Muscle layer of colon (tissue), 2 donors: ENCODE results near the gene RGSL1.
"Not testable (repeated sequence)": the region's sequence is repeated elsewhere in the genome, so short reads cannot be mapped to it uniquely, and the experiment has no call there.

Experiments used
- H3K27ac ChIP-seq: one replicate; pipeline ENCODE4 v1.7.0; 2013; ENCODE audit warnings: low read depth, mild to moderate bottlenecking, low read length, moderate library complexity
- H3K27me3 ChIP-seq, 2 donors: one replicate each; pipeline ENCODE4 v1.7.0; 2013; ENCODE audit warnings: low read length in 2 of 2, mild to moderate bottlenecking in 2 of 2; ENCODE audit not compliant: insufficient read depth in 2 of 2, control insufficient read depth in 1 of 2
- H3K36me3 ChIP-seq: one replicate; pipeline ENCODE4 v1.7.0; 2013; ENCODE audit warnings: mild to moderate bottlenecking, low read length; ENCODE audit not compliant: insufficient read depth
- H3K4me1 ChIP-seq: one replicate; pipeline ENCODE4 v1.7.0; 2013; ENCODE audit warnings: mild to moderate bottlenecking, low read length; ENCODE audit not compliant: insufficient read depth
- H3K4me3 ChIP-seq, 2 donors: one replicate each; pipeline ENCODE4 v1.7.0; 2013; ENCODE audit warnings: low read length in 2 of 2, low read depth in 1 of 2, mild to moderate bottlenecking in 1 of 2, moderate library complexity in 1 of 2
- H3K9ac ChIP-seq: one replicate; pipeline ENCODE4 v1.7.0; 2013; ENCODE audit warnings: low read length
- H3K9me3 ChIP-seq: one replicate; pipeline ENCODE4 v1.7.0; 2013; ENCODE audit warnings: mild to moderate bottlenecking, low read length
- donor health status: abdominal sarcoma.
- donor health status: Adenocarcinoma of cecum.

RGSL1 gene

GRCh38 chr1:182493063-182493462, 43.1 kb downstream of the RGSL1 start:
- H3K4me3 ChIP-seq = no peak overlapping the region
- H3K36me3 ChIP-seq = no peaks in the 10 kb centered on the region
- H3K27ac ChIP-seq = no peak overlapping the region
- no peaks in the 10 kb centered on the region for H3K9me3 ChIP-seq
- peaks cover 13% of the 10 kb centered on the region for H3K4me1 ChIP-seq
- no peaks in the 10 kb centered on the region for H3K27me3 ChIP-seq
- no peak overlapping the region for H3K9ac ChIP-seq

DNA sequence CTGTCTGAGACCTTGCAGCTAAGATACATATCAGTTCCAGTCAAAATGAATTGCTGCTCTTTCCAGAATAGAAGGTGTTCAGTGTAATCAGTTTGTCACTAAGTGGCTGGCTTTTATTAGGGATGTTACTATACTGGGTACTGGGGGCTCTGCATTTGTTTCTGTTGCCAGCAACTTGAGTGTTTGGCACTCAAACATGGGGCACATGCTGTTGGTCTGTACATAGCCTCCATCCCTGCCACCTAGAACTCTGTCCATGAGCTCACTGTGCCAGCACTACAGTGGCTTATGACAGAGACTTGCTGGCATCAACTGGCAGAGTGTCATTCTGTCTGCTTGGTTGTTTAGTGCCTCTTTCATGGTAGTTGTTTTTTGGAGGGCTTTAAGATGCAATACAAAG, 45.1 kb downstream of the RGSL1 start:
- H3K9ac ChIP-seq = no peak overlapping the region
- H3K27ac ChIP-seq = no peak overlapping the region
- H3K4me1 ChIP-seq = peaks cover 4% of the 10 kb centered on the region
- no peak overlapping the region for H3K4me3 ChIP-seq
- no peaks in the 10 kb centered on the region for H3K27me3 ChIP-seq
- H3K36me3 ChIP-seq = no peaks in the 10 kb centered on the region
- no peaks in the 10 kb centered on the region for H3K9me3 ChIP-seq

- H3K4me1 ChIP-seq = no peaks in the 10 kb centered on the region
- no peak overlapping the region for H3K4me3 ChIP-seq
- no peak overlapping the region for H3K27ac ChIP-seq
- H3K36me3 ChIP-seq = no peaks in the 10 kb centered on the region
- no peaks in the 10 kb centered on the region for H3K27me3 ChIP-seq
- no peak overlapping the region for H3K9ac ChIP-seq
- H3K9me3 ChIP-seq = no peaks in the 10 kb centered on the region
These were observed 45.7 kb downstream of the RGSL1 start for GRCh38 chr1:182495693-182496092.

- H3K4me1 ChIP-seq = no peaks in the 10 kb centered on the region
- H3K9ac ChIP-seq = no peak overlapping the region
- no peak overlapping the region for H3K27ac ChIP-seq
- no peaks in the 10 kb centered on the region for H3K36me3 ChIP-seq
- no peak overlapping the region for H3K4me3 ChIP-seq
- no peaks in the 10 kb centered on the region for H3K9me3 ChIP-seq
- H3K27me3 ChIP-seq = no peaks in the 10 kb centered on the region
These were observed 57.7 kb downstream of the RGSL1 start for GRCh38 chr1:182507685-182508084.

GRCh38 chr1:182515556-182515955, 65.6 kb downstream of the RGSL1 start:
- Histone ChIP-seq H3K4me3 (no peak overlapping the region), H3K27ac (no peak overlapping the region), H3K9me3 (no peaks in the 10 kb centered on the region), H3K36me3 (no peaks in the 10 kb centered on the region), H3K9ac (no peak overlapping the region), H3K4me1 (no peaks in the 10 kb centered on the region), H3K27me3 (no peaks in the 10 kb centered on the region)

- Histone ChIP-seq H3K9ac (no peak overlapping the region), H3K9me3 (no peaks in the 10 kb centered on the region), H3K36me3 (no peaks in the 10 kb centered on the region), H3K4me1 (no peaks in the 10 kb centered on the region), H3K27me3 (no peaks in the 10 kb centered on the region), H3K27ac (no peak overlapping the region), H3K4me3 (no peak overlapping the region)
These were observed 70.8 kb downstream of the RGSL1 start for GRCh38 chr1:182520736-182521135.

GRCh38 chr1:182525342-182525741, 75.4 kb downstream of the RGSL1 start:
- H3K27ac ChIP-seq = no peak overlapping the region
- no peaks in the 10 kb centered on the region for H3K27me3 ChIP-seq
- no peaks in the 10 kb centered on the region for H3K36me3 ChIP-seq
- no peaks in the 10 kb centered on the region for H3K9me3 ChIP-seq
- H3K9ac ChIP-seq = no peak overlapping the region
- no peaks in the 10 kb centered on the region for H3K4me1 ChIP-seq
- H3K4me3 ChIP-seq = no peak overlapping the region

GRCh38 chr1:182527680-182528079, 77.7 kb downstream of the RGSL1 start:
- H3K27ac ChIP-seq = no peak overlapping the region
- no peaks in the 10 kb centered on the region for H3K9me3 ChIP-seq
- no peak overlapping the region for H3K9ac ChIP-seq
- no peaks in the 10 kb centered on the region for H3K4me1 ChIP-seq
- H3K36me3 ChIP-seq = no peaks in the 10 kb centered on the region
- no peaks in the 10 kb centered on the region for H3K27me3 ChIP-seq
- no peak overlapping the region for H3K4me3 ChIP-seq

DNA sequence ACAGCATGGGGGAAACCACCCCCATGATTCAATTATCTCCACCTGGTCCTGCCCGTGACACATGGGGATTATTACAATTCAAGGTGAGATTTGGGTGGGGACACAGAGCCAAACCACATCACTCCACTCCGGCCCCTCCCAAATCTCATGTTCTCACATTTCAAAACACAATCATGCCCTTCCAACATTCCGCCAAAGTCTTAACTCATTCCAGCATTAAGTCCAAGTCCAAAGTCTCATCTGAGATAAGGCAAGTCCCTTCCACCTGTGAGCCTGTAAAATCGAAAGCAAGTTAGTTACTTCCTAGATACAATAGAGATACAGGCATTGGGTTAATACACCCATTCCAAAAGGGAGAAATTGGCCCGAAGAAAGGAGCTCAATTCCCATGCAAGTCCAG, 78.3 kb downstream of the RGSL1 start:
- H3K9ac ChIP-seq, H3K9me3 ChIP-seq, H3K27me3 ChIP-seq, H3K4me1 ChIP-seq, H3K4me3 ChIP-seq, H3K27ac ChIP-seq, H3K36me3 ChIP-seq: not testable (repeated sequence)

DNA sequence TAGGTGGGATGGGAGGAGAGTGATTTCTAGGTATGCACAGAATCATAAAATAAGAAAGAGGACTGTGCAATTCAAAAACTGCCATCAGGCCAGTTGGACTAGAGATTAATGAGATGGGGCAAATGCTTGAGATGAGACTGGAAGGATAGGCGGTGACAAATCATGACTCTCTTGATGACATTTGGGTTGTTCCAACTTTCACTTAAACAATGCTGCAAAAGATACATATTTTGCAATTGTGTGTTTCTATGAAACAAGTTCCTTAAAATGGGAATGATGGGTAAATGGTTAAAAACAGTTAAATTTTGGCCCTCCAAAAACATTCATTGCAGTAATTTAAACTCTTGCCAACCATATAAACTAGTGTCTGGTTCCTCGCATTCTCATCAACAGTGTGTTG, 84.0 kb downstream of the RGSL1 start:
- no peak overlapping the region for H3K9ac ChIP-seq
- no peaks in the 10 kb centered on the region for H3K36me3 ChIP-seq
- no peaks in the 10 kb centered on the region for H3K27me3 ChIP-seq
- no peaks in the 10 kb centered on the region for H3K4me1 ChIP-seq
- no peak overlapping the region for H3K4me3 ChIP-seq
- no peak overlapping the region for H3K27ac ChIP-seq
- no peaks in the 10 kb centered on the region for H3K9me3 ChIP-seq

GRCh38 chr1:182549346-182549745, 99.4 kb downstream of the RGSL1 start:
- no peak overlapping the region for H3K9ac ChIP-seq
- no peaks in the 10 kb centered on the region for H3K27me3 ChIP-seq
- no peaks in the 10 kb centered on the region for H3K36me3 ChIP-seq
- H3K4me1 ChIP-seq = no peaks in the 10 kb centered on the region
- H3K9me3 ChIP-seq = no peaks in the 10 kb centered on the region
- no peak overlapping the region for H3K27ac ChIP-seq
- H3K4me3 ChIP-seq = no peak overlapping the region

DNA sequence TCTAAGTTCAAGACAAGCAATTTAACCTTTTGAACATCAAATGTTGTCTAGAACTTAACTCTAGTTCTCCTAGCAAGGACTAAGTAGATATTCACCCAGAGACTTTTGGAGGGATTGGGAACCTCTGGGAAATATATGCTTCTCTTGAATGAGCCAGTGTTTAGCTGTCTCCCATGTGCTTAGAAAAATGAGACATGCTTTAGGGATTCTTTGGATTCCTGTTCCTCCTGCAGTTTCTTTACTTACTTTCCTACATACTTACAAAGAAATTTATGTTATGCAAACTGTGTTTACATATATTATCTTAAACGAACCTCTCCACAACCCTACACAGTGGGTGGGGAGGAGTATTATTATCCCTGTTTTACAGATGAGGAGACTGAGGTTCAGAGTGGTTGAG, 99.9 kb downstream of the RGSL1 start:
- no peaks in the 10 kb centered on the region for H3K27me3 ChIP-seq
- no peaks in the 10 kb centered on the region for H3K36me3 ChIP-seq
- no peak overlapping the region for H3K4me3 ChIP-seq
- H3K4me1 ChIP-seq = no peaks in the 10 kb centered on the region
- no peak overlapping the region for H3K27ac ChIP-seq
- H3K9ac ChIP-seq = no peak overlapping the region
- H3K9me3 ChIP-seq = no peaks in the 10 kb centered on the region
